GM21447 (cell line): ENCODE results near the gene PBX2.
A peak's percentile ranks its signal among the peaks of the same experiment; 100 is the strongest.
"Not testable (repeated sequence)": the region's sequence is repeated elsewhere in the genome, so short reads cannot be mapped to it uniquely, and the experiment has no call there.

Source experiments
- ATAC-seq: cut with Tn5 transposase; IDR thresholded peaks from one replicate; pipeline ENCODE4 v1.9.1; 2021; ENCODE audit not compliant: unreplicated experiment

Gene PBX2

GRCh38 chr6:32190054-32190851, at the start of gene PBX2:
Gene PBX2 (minus strand): TSS chr6:32190202. CDS start chr6:32189915, 287 bp downstream.
- ATAC-seq: peak; percentile 66

- no peak for ATAC-seq
Measured at GRCh38 chr6:32239462-32239861, 49.5 kb upstream of the PBX2 start.

GRCh38 chr6:32234934-32235333, 44.9 kb upstream of the PBX2 start:
- no peak for ATAC-seq

GRCh38 chr6:32226434-32226833, 36.4 kb upstream of the PBX2 start:
- ATAC-seq: no peak

GRCh38 chr6:32224696-32225095, 34.7 kb upstream of the PBX2 start:
- peak; percentile 57 for ATAC-seq

GRCh38 chr6:32223258-32224235, 33.5 kb upstream of the PBX2 start, which contains the start of gene NOTCH4:
Gene NOTCH4 (minus strand): TSS chr6:32224067. CDS start chr6:32223928, 139 bp downstream.
- no peak for ATAC-seq

GRCh38 chr6:32222333-32223230, 32.6 kb upstream of the PBX2 start:
- ATAC-seq: no peak

GRCh38 chr6:32220021-32220420, 30.0 kb upstream of the PBX2 start:
- ATAC-seq: no peak

GRCh38 chr6:32218167-32218566, 28.2 kb upstream of the PBX2 start:
- no peak for ATAC-seq

GRCh38 chr6:32216998-32217397, 27.0 kb upstream of the PBX2 start:
- no peak for ATAC-seq

GRCh38 chr6:32216285-32216684, 26.3 kb upstream of the PBX2 start:
- no peak for ATAC-seq

GRCh38 chr6:32215617-32216016, 25.6 kb upstream of the PBX2 start:
- no peak for ATAC-seq

- ATAC-seq: no peak
Measured at GRCh38 chr6:32214126-32214525, 24.1 kb upstream of the PBX2 start.

GRCh38 chr6:32213649-32214048, 23.6 kb upstream of the PBX2 start:
- ATAC-seq: no peak

GRCh38 chr6:32212076-32212760, 22.2 kb upstream of the PBX2 start:
- no peak for ATAC-seq

- ATAC-seq: not testable (repeated sequence)
Measured at GRCh38 chr6:32211432-32211831, 21.4 kb upstream of the PBX2 start.

- ATAC-seq: no peak
Measured at GRCh38 chr6:32210191-32210601, 20.2 kb upstream of the PBX2 start.

- ATAC-seq: no peak
Measured at GRCh38 chr6:32208996-32209395, 19.0 kb upstream of the PBX2 start.

GRCh38 chr6:32204268-32204715, 14.3 kb upstream of the PBX2 start:
- no peak for ATAC-seq
